OCI-LY3 (cell line): ENCODE results near the gene MAP4K3.

Experiments
- H2AFZ ChIP-seq: fragments of 200-600, 300-600 bp; shearing (Covaris generic); 2 replicates; pipeline ENCODE4 v1.6.0; 2014; ENCODE audit warnings: antibody characterized with exemption, low read depth, low read length
- H3K27ac ChIP-seq: fragments of 200-600, 300-600 bp; sonication (generic); 2 replicates; pipeline ENCODE4 v1.5.1; 2014; ENCODE audit warnings: mild to moderate bottlenecking, low read length, moderate library complexity, mixed read lengths
- H3K27me3 ChIP-seq: fragments of 200-600, 300-600 bp; sonication (generic); 2 replicates; pipeline ENCODE4 v1.6.1; 2014; ENCODE audit warnings: low read depth, low read length, mixed read lengths
- H3K36me3 ChIP-seq: fragments of 200-600, 300-600 bp; sonication (generic); replicated peaks from 2 replicates; pipeline ENCODE3; 2014; ENCODE audit warnings: low read depth, low read length, mixed read lengths
- H3K4me1 ChIP-seq: fragments of 300-600, 200-600 bp; sonication (generic); 2 replicates; pipeline ENCODE4 v1.6.1; 2014; ENCODE audit warnings: low read length, mixed read lengths
- H3K4me2 ChIP-seq: fragments of 200-600, 300-600 bp; sonication (generic); 2 replicates; pipeline ENCODE4 v1.6.1; 2014; ENCODE audit warnings: low read length, mixed read lengths
- H3K4me3 ChIP-seq: fragments of 300-600, 200-600 bp; sonication (generic); 2 replicates; pipeline ENCODE4 v1.5.1; 2014; ENCODE audit warnings: antibody characterized with exemption, mild to moderate bottlenecking, low read length, moderate library complexity
- H3K79me2 ChIP-seq: fragments of 300-600, 200-600 bp; shearing (Covaris generic); 2 replicates; pipeline ENCODE4 v1.6.1; 2014; ENCODE audit warnings: mild to moderate bottlenecking, low read length, mixed read lengths
- H3K9ac ChIP-seq: fragments of 300-600, 200-600 bp; shearing (Covaris generic); 2 replicates; pipeline ENCODE4 v1.6.0; 2014; ENCODE audit warnings: mild to moderate bottlenecking, low read length, moderate library complexity
- H3K9me3 ChIP-seq: fragments of 200-600, 300-600 bp; shearing (Covaris generic); 2 replicates; pipeline ENCODE4 v1.6.1; 2014; ENCODE audit warnings: low read length, mixed read lengths; ENCODE audit not compliant: insufficient read depth
- H4K20me1 ChIP-seq: fragments of 200-600, 300-600 bp; sonication (generic); 2 replicates; pipeline ENCODE4 v1.6.1; 2016; ENCODE audit warnings: low read length, mixed read lengths; ENCODE audit not compliant: insufficient read depth
- EZH2phosphoT487 ChIP-seq: fragments of 200-600 bp; shearing (Covaris generic); IDR thresholded peaks from 2 replicates; pipeline ENCODE4 v1.6.1; 2018; ENCODE audit warnings: antibody characterized with exemption, mixed run types, low read depth
- TF ChIP-seq, protein P1 (sequence below): fragments of 200-600, 300-600 bp; sonication (generic); IDR thresholded peaks from 2 replicates; pipeline ENCODE4 v1.5.1; 2014; ENCODE audit warnings: antibody characterized with exemption, low read length, low read depth

The MAP4K3 gene

DNA sequence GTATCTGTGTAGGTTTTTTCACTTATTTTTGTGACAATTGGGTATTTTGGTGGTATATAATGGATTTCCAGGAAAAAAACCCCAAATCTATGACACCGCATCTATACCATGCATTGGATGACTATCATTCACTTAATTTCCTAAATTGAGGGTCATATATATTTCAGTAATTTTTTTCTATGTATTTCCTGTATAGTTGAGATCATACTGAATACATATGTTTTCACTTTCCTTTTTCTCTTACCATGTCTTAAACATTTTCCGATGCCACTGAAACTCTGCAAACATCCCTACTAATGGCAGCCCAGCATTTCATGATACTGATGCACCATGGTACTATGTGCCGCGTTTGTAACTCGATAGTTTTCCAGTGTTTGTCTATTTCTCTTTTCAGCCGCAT lies 233.7 kb downstream of the MAP4K3 start:
- Histone ChIP-seq H4K20me1 (no peaks in the 10 kb centered on the region), H3K27me3 (no peaks in the 10 kb centered on the region), H3K27ac (no peak overlapping the region), H3K79me2 (no peaks in the 10 kb centered on the region), H2AFZ (no peak overlapping the region), H3K4me2 (no peak overlapping the region), H3K4me1 (no peaks in the 10 kb centered on the region), H3K36me3 (no peaks in the 10 kb centered on the region), H3K9ac (no peak overlapping the region), H3K4me3 (no peak overlapping the region), H3K9me3 (no peaks in the 10 kb centered on the region)
- TF ChIP-seq, protein P1, sequence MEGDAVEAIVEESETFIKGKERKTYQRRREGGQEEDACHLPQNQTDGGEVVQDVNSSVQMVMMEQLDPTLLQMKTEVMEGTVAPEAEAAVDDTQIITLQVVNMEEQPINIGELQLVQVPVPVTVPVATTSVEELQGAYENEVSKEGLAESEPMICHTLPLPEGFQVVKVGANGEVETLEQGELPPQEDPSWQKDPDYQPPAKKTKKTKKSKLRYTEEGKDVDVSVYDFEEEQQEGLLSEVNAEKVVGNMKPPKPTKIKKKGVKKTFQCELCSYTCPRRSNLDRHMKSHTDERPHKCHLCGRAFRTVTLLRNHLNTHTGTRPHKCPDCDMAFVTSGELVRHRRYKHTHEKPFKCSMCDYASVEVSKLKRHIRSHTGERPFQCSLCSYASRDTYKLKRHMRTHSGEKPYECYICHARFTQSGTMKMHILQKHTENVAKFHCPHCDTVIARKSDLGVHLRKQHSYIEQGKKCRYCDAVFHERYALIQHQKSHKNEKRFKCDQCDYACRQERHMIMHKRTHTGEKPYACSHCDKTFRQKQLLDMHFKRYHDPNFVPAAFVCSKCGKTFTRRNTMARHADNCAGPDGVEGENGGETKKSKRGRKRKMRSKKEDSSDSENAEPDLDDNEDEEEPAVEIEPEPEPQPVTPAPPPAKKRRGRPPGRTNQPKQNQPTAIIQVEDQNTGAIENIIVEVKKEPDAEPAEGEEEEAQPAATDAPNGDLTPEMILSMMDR = no peak
- no peak for TF ChIP-seq EZH2phosphoT487

DNA sequence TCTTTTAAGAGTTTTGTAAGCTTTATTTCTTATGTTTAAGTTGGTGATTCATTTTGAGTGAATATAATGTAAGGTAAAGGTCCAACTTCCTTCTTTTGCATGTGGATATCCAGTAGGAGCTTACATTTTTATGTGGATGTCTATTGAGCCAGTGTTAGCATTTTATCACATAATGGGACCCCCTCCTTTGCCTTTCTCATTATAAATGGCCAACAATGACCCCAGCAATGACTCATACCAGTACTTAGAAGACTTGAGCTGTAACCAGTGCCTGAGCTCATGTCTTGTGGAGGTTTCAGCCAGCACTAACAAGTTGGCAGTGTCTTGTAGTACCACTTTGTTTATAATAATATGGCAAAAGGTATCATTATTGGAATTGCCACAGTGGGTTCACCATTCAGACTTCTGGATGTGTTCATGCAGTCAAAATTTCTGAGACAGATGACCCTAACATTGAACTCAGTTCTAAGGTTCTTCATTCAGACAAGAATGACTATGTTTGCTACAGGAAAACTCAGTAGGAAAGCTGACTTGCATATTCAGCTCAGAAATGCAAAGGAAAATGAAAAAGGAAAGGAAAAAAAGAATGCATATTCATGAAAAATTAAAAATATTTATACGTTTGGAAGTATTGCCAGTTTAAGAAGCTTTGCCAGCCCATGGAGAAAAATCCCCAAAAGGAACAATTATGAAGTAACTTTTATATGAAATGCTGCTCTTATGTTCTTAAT lies 234.3 kb downstream of the MAP4K3 start:
- TF ChIP-seq, protein P1 = no peak
- no peak for TF ChIP-seq EZH2phosphoT487

More for the DNA sequence above, 234.3 kb downstream of the MAP4K3 start:
- no peak overlapping the region for H2AFZ ChIP-seq
- no peak overlapping the region for H3K9ac ChIP-seq
- no peaks in the 10 kb centered on the region for H3K36me3 ChIP-seq
- H3K4me1 ChIP-seq = no peaks in the 10 kb centered on the region
- no peaks in the 10 kb centered on the region for H3K79me2 ChIP-seq
- H3K9me3 ChIP-seq = no peaks in the 10 kb centered on the region
- H3K4me2 ChIP-seq = no peak overlapping the region
- H3K4me3 ChIP-seq = no peak overlapping the region
- H3K27me3 ChIP-seq = no peaks in the 10 kb centered on the region
- H4K20me1 ChIP-seq = no peaks in the 10 kb centered on the region
- no peak overlapping the region for H3K27ac ChIP-seq
